Endothelial cell of umbilical vein (primary cell): ENCODE measurements around the gene CYP2S1. TPM values are rescaled to one million over a fixed set of nuclear protein-coding genes. Genes with fewer than 3 reads are reported as not detected.

Source experiments
- BruUV-seq: library from RNA; stranded (reverse); fragments of 400-500 nt; replicated peaks from 2 replicates; lab custom pipeline; 2021; lab: Mats Ljungman, UMichigan
- CTCF ChIA-PET: fragments of 300-600, 350-600 bp; sonication (Branson Sonifier 250); formaldehyde crosslinking; loops from one replicate; lab custom pipeline; 2021; ENCODE audit warnings: antibody characterized with exemption, inconsistent platforms; lab: Charles Lee
- POLR2A ChIA-PET: fragments of 300-600, 350-600 bp; sonication (Branson Sonifier 250); formaldehyde crosslinking; loops from one replicate; lab custom pipeline; 2021; ENCODE audit warnings: antibody characterized with exemption, inconsistent platforms; lab: Charles Lee
- DNase-seq: peaks from one replicate; pipeline ENCODE4 v3.0.0-alpha.2; 2011; ENCODE audit warnings: low read depth, low spot score
- FAIRE-seq: peaks from 2 replicates; lab custom pipeline; 2011; peaks lifted over from hg19 to GRCh38; lab: Jason Lieb, UNC
- H2AFZ ChIP-seq: 2 replicates; pipeline ENCODE4 v1.6.0; 2012; ENCODE audit warnings: low read depth, low read length, control low read depth, inconsistent platforms
- H3K27ac ChIP-seq: 2 replicates; pipeline ENCODE4 v1.5.1; 2011; ENCODE audit warnings: low read depth, mild to moderate bottlenecking, control low read depth, low read length, moderate library complexity; ENCODE audit not compliant: insufficient read depth
- H3K27me3 ChIP-seq, 2 experiments: 2 replicates each; pipeline versions ENCODE4 v1.6.0 to v1.6.1; 2011; ENCODE audit warnings: low read length in 2 of 2, mixed read lengths in 1 of 2; ENCODE audit not compliant: control insufficient read depth in 2 of 2, insufficient read depth in 2 of 2
- H3K36me3 ChIP-seq, 2 experiments: 2 replicates in 1 of 2; 3 replicates in 1 of 2; pipeline ENCODE4 v1.5.1; 2011; ENCODE audit warnings: low read length in 2 of 2, mild to moderate bottlenecking in 1 of 2, moderate library complexity in 1 of 2; ENCODE audit not compliant: control insufficient read depth in 2 of 2, insufficient read depth in 2 of 2; ENCODE audit errors: extremely low read depth in 1 of 2
- H3K4me1 ChIP-seq: 3 replicates; pipeline ENCODE4 v1.5.1; 2011; ENCODE audit warnings: mild to moderate bottlenecking, low read length; ENCODE audit not compliant: control insufficient read depth, insufficient read depth; ENCODE audit errors: extremely low read depth
- H3K4me2 ChIP-seq: 2 replicates; pipeline ENCODE4 v1.6.1; 2011; ENCODE audit warnings: low read length, control low read depth, mixed read lengths; ENCODE audit not compliant: insufficient read depth
- H3K4me3 ChIP-seq, 3 experiments: fragments of 200-600 bp in 1 of 3; sonication (generic), shearing (Covaris generic) in 1 of 3; replicated peaks in 1 of 3; 2 replicates each; pipeline ENCODE4 v1.5.1; 2011 to 2016; ENCODE audit warnings: control low read depth in 3 of 3, low read length in 3 of 3, mild to moderate bottlenecking in 2 of 3, inconsistent platforms in 1 of 3, low read depth in 1 of 3, moderate library complexity in 1 of 3; ENCODE audit not compliant: insufficient read depth in 1 of 3
- H3K79me2 ChIP-seq: 2 replicates; pipeline ENCODE4 v1.6.0; 2012; ENCODE audit warnings: low read length, inconsistent platforms; ENCODE audit not compliant: control insufficient read depth, insufficient read depth
- H3K9ac ChIP-seq: replicated peaks from 2 replicates; pipeline ENCODE3; 2011; ENCODE audit warnings: low read length, control low read depth; ENCODE audit not compliant: insufficient read depth; ENCODE audit errors: extremely low read depth
- H3K9me1 ChIP-seq: replicated peaks from 3 replicates; pipeline ENCODE4 v1.6.0; 2011; ENCODE audit warnings: mild to moderate bottlenecking, low read length; ENCODE audit not compliant: control insufficient read depth, insufficient read depth; ENCODE audit errors: extremely low read depth
- H3K9me3 ChIP-seq: replicated peaks from 2 replicates; pipeline ENCODE4 v1.5.1; 2012; ENCODE audit warnings: low read length, inconsistent platforms; ENCODE audit not compliant: control insufficient read depth, insufficient read depth
- H4K20me1 ChIP-seq: replicated peaks from 2 replicates; pipeline ENCODE3; 2011; ENCODE audit warnings: mild to moderate bottlenecking, low read length; ENCODE audit not compliant: control insufficient read depth, insufficient read depth; ENCODE audit errors: extremely low read depth
- EZH2 ChIP-seq: IDR thresholded peaks from 2 replicates; pipeline ENCODE4 v1.6.1; 2012; ENCODE audit warnings: borderline replicate concordance, low read depth, mild to moderate bottlenecking, moderate library complexity, low read length, inconsistent platforms; ENCODE audit not compliant: severe bottlenecking
- FOS ChIP-seq: IDR thresholded peaks from 2 replicates; pipeline ENCODE4 v1.6.1; 2011; ENCODE audit warnings: mild to moderate bottlenecking, low read length, moderate library complexity, borderline replicate concordance; ENCODE audit not compliant: insufficient read depth
- GATA2 ChIP-seq: IDR thresholded peaks from 2 replicates; pipeline ENCODE4 v1.7.0; 2011; ENCODE audit warnings: low read depth, mild to moderate bottlenecking, moderate library complexity, mixed read lengths, low read length; ENCODE audit not compliant: insufficient read length, insufficient read depth
- JUN ChIP-seq: IDR thresholded peaks from 2 replicates; pipeline ENCODE4 v1.6.1; 2011; ENCODE audit warnings: borderline replicate concordance, low read depth; ENCODE audit not compliant: insufficient read length, insufficient read depth
- MYC ChIP-seq: IDR thresholded peaks from one replicate; pipeline ENCODE4 v1.6.1; 2011; ENCODE audit warnings: mild to moderate bottlenecking, low read depth, low read length
- POLR2A ChIP-seq: IDR thresholded peaks from 2 replicates; pipeline ENCODE4 v1.6.1; 2012; ENCODE audit warnings: low read depth, mild to moderate bottlenecking, control low read depth, low read length
- POLR2AphosphoS5 ChIP-seq: IDR thresholded peaks from 2 replicates; pipeline ENCODE4 v1.6.1; 2012; ENCODE audit warnings: low read depth, mild to moderate bottlenecking, control low read depth, low read length, moderate library complexity; ENCODE audit not compliant: insufficient read depth
- dilution Hi-C: fragments of 300-500 bp; cut with MboI; formaldehyde crosslinking; loops from one replicate; pipeline ENCODE4 v1.15.0; 2019; ENCODE audit warnings: low sequenced_read_pairs; ENCODE audit not compliant: extremely low pct_ligation_motif_present
- intact Hi-C: fragments of 100-400 bp; cut with micrococcal nuclease; formaldehyde crosslinking; loops from one replicate; pipeline ENCODE4 v1.10.0; 2022
- polyA plus RNA-seq, 4 experiments: library from polyadenylated mRNA; depleted of rRNA in 3 of 4; stranded (reverse) in 3 of 4; unstranded in 1 of 4; fragments of >200 nt; gene quantifications; 2 replicates each; pipeline versions ENCODE4 v1.2.1 to v1.2.3, GENCODE V29; 2011 to 2012; ENCODE audit warnings: missing spikeins in 1 of 4
- total RNA-seq: library from RNA; stranded (reverse); gene quantifications from 2 replicates; pipeline ENCODE4 v1.2.3, GENCODE V29; 2021
- TF ChIP-seq, protein P1 (sequence below): IDR thresholded peaks from 2 replicates; pipeline ENCODE4 v1.6.1; 2011; ENCODE audit not compliant: insufficient read depth, insufficient read length
- TF ChIP-seq, protein P2 (sequence below), 2 donors: IDR thresholded peaks; 1 replicate in 1 of 2; 2 replicates in 1 of 2; pipeline ENCODE4 v1.5.1; 2011; ENCODE audit warnings: low read length in 2 of 2, mild to moderate bottlenecking in 2 of 2, moderate library complexity in 2 of 2, control low read depth in 1 of 2, inconsistent platforms in 1 of 2, low read depth in 1 of 2; ENCODE audit not compliant: insufficient read depth in 1 of 2; ENCODE audit errors: extremely low read depth in 1 of 2

CYP2S1 gene
- total and polyA plus RNA-seq, 2 donors (not counting 3 experiments of a cell fraction or from before 2014, with no cell fraction given), result 0.98 to 4.5 TPM

- Histone ChIP-seq H3K9me3 (no peaks in the 10 kb centered on the region), H3K4me2 (peak overlapping the region; percentile 86), H3K27me3 (no peaks in the 10 kb centered on the region), H4K20me1 (no peaks in the 10 kb centered on the region), H3K36me3 (peaks cover 2 to 6% of the 10 kb centered on the region in 2 experiments), H3K4me1 (peaks cover 53% of the 10 kb centered on the region), H3K9ac (peak overlapping the region; percentile 21), H3K27ac (peak overlapping the region; percentile 73), H2AFZ (no peak overlapping the region), H3K9me1 (no peaks in the 10 kb centered on the region), H3K4me3 (no peak overlapping the region), H3K79me2 (peaks cover 55% of the 10 kb centered on the region)
- intact Hi-C loops, result loop anchor here (2.0 to 5.0 kb wide), 3 partner anchors 17 to 101 kb away; no protein-coding TSS in a partner anchor
- no peak for FAIRE-seq
- dilution Hi-C loops, result no loop called here
- ChIA-PET CTCF (interaction anchor here (3.8 to 5.4 kb wide), 2 partner anchors 17 to 41 kb away, joined by 24 to 50 read pairs; no protein-coding TSS in a partner anchor), POLR2A (interaction anchor here (1.3 kb wide), 1 partner anchor 36 kb away, joined by 3 read pairs; no protein-coding TSS in a partner anchor)
- BruUV-seq, result no TSS peak
- no peak for DNase-seq
- TF ChIP-seq POLR2A, result peak; percentile 48
- no peak for TF ChIP-seq EZH2
These were observed 28.6 kb downstream of the CYP2S1 start for GRCh38 chr19:41221514-41222205.

- peaks cover 2 to 6% of the 10 kb centered on the region in 2 experiments for H3K36me3 ChIP-seq
- no peaks in the 10 kb centered on the region for H3K27me3 ChIP-seq
- dilution Hi-C loops (no loop called here), intact Hi-C loops (loop anchor here (2.0 to 5.0 kb wide), 3 partner anchors 17 to 100 kb away; no protein-coding TSS in a partner anchor)
- peak overlapping the region; percentile 21 for H3K9ac ChIP-seq
- POLR2A ChIA-PET, result interaction anchor here (0.7 to 1.3 kb wide), 2 partner anchors 35 to 126 kb away, joined by 3 to 7 read pairs; no protein-coding TSS in a partner anchor
- BruUV-seq, result no TSS peak
- TF ChIP-seq, protein P1, sequence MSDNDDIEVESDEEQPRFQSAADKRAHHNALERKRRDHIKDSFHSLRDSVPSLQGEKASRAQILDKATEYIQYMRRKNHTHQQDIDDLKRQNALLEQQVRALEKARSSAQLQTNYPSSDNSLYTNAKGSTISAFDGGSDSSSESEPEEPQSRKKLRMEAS, result no peak
- TF ChIP-seq, protein P2, sequence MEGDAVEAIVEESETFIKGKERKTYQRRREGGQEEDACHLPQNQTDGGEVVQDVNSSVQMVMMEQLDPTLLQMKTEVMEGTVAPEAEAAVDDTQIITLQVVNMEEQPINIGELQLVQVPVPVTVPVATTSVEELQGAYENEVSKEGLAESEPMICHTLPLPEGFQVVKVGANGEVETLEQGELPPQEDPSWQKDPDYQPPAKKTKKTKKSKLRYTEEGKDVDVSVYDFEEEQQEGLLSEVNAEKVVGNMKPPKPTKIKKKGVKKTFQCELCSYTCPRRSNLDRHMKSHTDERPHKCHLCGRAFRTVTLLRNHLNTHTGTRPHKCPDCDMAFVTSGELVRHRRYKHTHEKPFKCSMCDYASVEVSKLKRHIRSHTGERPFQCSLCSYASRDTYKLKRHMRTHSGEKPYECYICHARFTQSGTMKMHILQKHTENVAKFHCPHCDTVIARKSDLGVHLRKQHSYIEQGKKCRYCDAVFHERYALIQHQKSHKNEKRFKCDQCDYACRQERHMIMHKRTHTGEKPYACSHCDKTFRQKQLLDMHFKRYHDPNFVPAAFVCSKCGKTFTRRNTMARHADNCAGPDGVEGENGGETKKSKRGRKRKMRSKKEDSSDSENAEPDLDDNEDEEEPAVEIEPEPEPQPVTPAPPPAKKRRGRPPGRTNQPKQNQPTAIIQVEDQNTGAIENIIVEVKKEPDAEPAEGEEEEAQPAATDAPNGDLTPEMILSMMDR (IDR thresholded peaks at IDR 0.05; ENCODE audit: extremely low read depth in 1 of 2, insufficient read depth in 1 of 2, low read depth in 1 of 2, low read length in 2 of 2), result no peak
- TF ChIP-seq EZH2, result no peak
- TF ChIP-seq MYC, result no peak
- TF ChIP-seq GATA2, result no peak
- no peak for TF ChIP-seq FOS
- TF ChIP-seq POLR2AphosphoS5, result no peak
- no peak for TF ChIP-seq JUN
- no peak for TF ChIP-seq POLR2A
- peak overlapping the region; percentile 86 for H3K4me2 ChIP-seq
- peak overlapping the region; percentile 65 for H3K27ac ChIP-seq
- H4K20me1 ChIP-seq, result no peaks in the 10 kb centered on the region
- CTCF ChIA-PET, result interaction anchor here (3.8 to 5.4 kb wide), 2 partner anchors 18 to 40 kb away, joined by 24 to 50 read pairs; no protein-coding TSS in a partner anchor
- H3K4me3 ChIP-seq, result no peak overlapping the region
- no peak for DNase-seq
- peaks cover 58% of the 10 kb centered on the region for H3K4me1 ChIP-seq
- peak; percentile 61 for FAIRE-seq
- no peaks in the 10 kb centered on the region for H3K9me3 ChIP-seq
- no peaks in the 10 kb centered on the region for H3K9me1 ChIP-seq
- H3K79me2 ChIP-seq, result peaks cover 60% of the 10 kb centered on the region
- no peak overlapping the region for H2AFZ ChIP-seq
These were observed 29.2 kb downstream of the CYP2S1 start for GRCh38 chr19:41222240-41222639.
